Peyer's patch (tissue), 4 donors: ENCODE data around the gene CWC15. TPM values are rescaled to one million over a fixed set of nuclear protein-coding genes. Genes with fewer than 3 reads are reported as not detected.
A peak's percentile ranks its signal among the peaks of the same experiment; 100 is the strongest.

ENCODE experiments used
- DNase-seq, 3 donors: peaks; one replicate each; pipeline ENCODE4 v3.0.0-alpha.2; 2017 to 2019
- H3K27ac ChIP-seq, 4 donors: fragments of 200-600 bp; sonication (generic); one replicate each; pipeline ENCODE4 v1.5.1; 2016 to 2019
- H3K27me3 ChIP-seq, 2 donors: fragments of 200-600 bp; sonication (generic); one replicate each; pipeline ENCODE4 v1.5.1; 2019
- H3K36me3 ChIP-seq, 3 donors: fragments of 200-600 bp; sonication (generic); one replicate each; pipeline ENCODE4 v1.5.1; 2016 to 2019
- H3K4me1 ChIP-seq, 4 donors: fragments of 200-600 bp; sonication (generic); one replicate each; pipeline ENCODE4 v1.5.1; 2016 to 2019
- H3K4me3 ChIP-seq, 4 donors: fragments of 200-600 bp; sonication (generic); 1 replicate in 3 of 4; 2 replicates in 1 of 4; pipeline ENCODE4 v1.5.1; 2016 to 2019; ENCODE audit warnings: mild to moderate bottlenecking in 1 of 4
- H3K9me3 ChIP-seq, 4 donors: fragments of 200-600 bp; sonication (generic); one replicate each; pipeline ENCODE4 v1.5.1; 2016 to 2019; ENCODE audit warnings: mild to moderate bottlenecking in 1 of 4
- CTCF ChIP-seq, 6 experiments: fragments of 450-650 bp in 4 of 6; fragments of 200-600 bp in 2 of 6; sonication (generic) in 1 of 6; IDR thresholded peaks; one replicate each; pipeline ENCODE4 v1.5.1; 2017 to 2019; ENCODE audit warnings: antibody characterized with exemption in 6 of 6, mild to moderate bottlenecking in 3 of 6, moderate library complexity in 1 of 6
- POLR2A ChIP-seq, 2 donors: fragments of 450-650 bp; IDR thresholded peaks; one replicate each; pipeline ENCODE4 v1.5.1; 2017; ENCODE audit warnings: antibody characterized with exemption in 2 of 2, mild to moderate bottlenecking in 2 of 2, moderate library complexity in 2 of 2
- total RNA-seq, 4 donors: library from RNA; depleted of rRNA; stranded (reverse); fragments of >200 nt; gene quantifications; one replicate each; pipeline ENCODE4 v1.1.0, GENCODE V29; 2016

CWC15 gene
- total RNA-seq, 4 donors from 2014 or later: 34.7 to 66.8 (median 44.4) TPM

GRCh38 chr11:94928117-94928990, 45.0 kb downstream of the CWC15 start:
- H3K27me3 ChIP-seq: no peaks in the 10 kb centered on the region
- TF ChIP-seq POLR2A (IDR thresholded peaks at IDR 0.05): no peak
- TF ChIP-seq CTCF (IDR thresholded peaks at IDR 0.05): no peak
- H3K4me1 ChIP-seq: peaks cover 0 to 21% (median 0%) of the 10 kb centered on the region in 4 donors
- H3K27ac ChIP-seq: peak overlapping the region in 3 of 4 donors; percentile 60 to 77 (median 62)
- no peaks in the 10 kb centered on the region for H3K9me3 ChIP-seq
- H3K4me3 ChIP-seq: no peak overlapping the region
- no peaks in the 10 kb centered on the region for H3K36me3 ChIP-seq
- DNase-seq: no peak

GRCh38 chr11:94926698-94927237, 46.6 kb downstream of the CWC15 start:
- peak in 1 of 3 donors; percentile 74 for DNase-seq
- Histone ChIP-seq H3K27me3 (no peaks in the 10 kb centered on the region), H3K36me3 (no peaks in the 10 kb centered on the region), H3K9me3 (no peaks in the 10 kb centered on the region), H3K4me3 (no peak overlapping the region), H3K4me1 (peaks cover 0 to 21% (median 0%) of the 10 kb centered on the region in 4 donors), H3K27ac (peak overlapping the region in 3 of 4 donors; percentile 60 to 77 (median 62))
- no peak for TF ChIP-seq CTCF (IDR thresholded peaks at IDR 0.05)
- no peak for TF ChIP-seq POLR2A (IDR thresholded peaks at IDR 0.05)

- no peaks in the 10 kb centered on the region for H3K36me3 ChIP-seq
- peaks cover 0 to 21% (median 0%) of the 10 kb centered on the region in 4 donors for H3K4me1 ChIP-seq
- H3K9me3 ChIP-seq: no peaks in the 10 kb centered on the region
- peak overlapping the region in 3 of 4 donors; percentile 33 to 77 (median 55) for H3K27ac ChIP-seq
- no peak overlapping the region for H3K4me3 ChIP-seq
- no peak for DNase-seq
- TF ChIP-seq CTCF (IDR thresholded peaks at IDR 0.05) (no peak), POLR2A (IDR thresholded peaks at IDR 0.05) (no peak)
- H3K27me3 ChIP-seq: no peaks in the 10 kb centered on the region
Observed at GRCh38 chr11:94926271-94926625, 47.1 kb downstream of the CWC15 start.

GRCh38 chr11:94925422-94926270, 47.7 kb downstream of the CWC15 start:
- no peaks in the 10 kb centered on the region for H3K9me3 ChIP-seq
- no peaks in the 10 kb centered on the region for H3K36me3 ChIP-seq
- peaks cover 0 to 21% (median 0%) of the 10 kb centered on the region in 4 donors for H3K4me1 ChIP-seq
- H3K27me3 ChIP-seq: no peaks in the 10 kb centered on the region
- DNase-seq: no peak
- peak overlapping the region; percentile 37 to 77 (median 49) for H3K27ac ChIP-seq
- no peak overlapping the region for H3K4me3 ChIP-seq
- TF ChIP-seq CTCF (IDR thresholded peaks at IDR 0.05): no peak
- no peak for TF ChIP-seq POLR2A (IDR thresholded peaks at IDR 0.05)

GRCh38 chr11:94924612-94925011, 48.7 kb downstream of the CWC15 start:
- TF ChIP-seq POLR2A (IDR thresholded peaks at IDR 0.05): no peak
- Histone ChIP-seq H3K4me3 (no peak overlapping the region), H3K27ac (peak overlapping the region in 3 of 4 donors; percentile 37 to 55 (median 43)), H3K9me3 (no peaks in the 10 kb centered on the region), H3K4me1 (peaks cover 0 to 21% (median 0%) of the 10 kb centered on the region in 4 donors), H3K36me3 (no peaks in the 10 kb centered on the region), H3K27me3 (no peaks in the 10 kb centered on the region)
- DNase-seq: no peak
